ENCODE data around the gene OR6M1. TPM values are rescaled to one million over a fixed set of nuclear protein-coding genes. Genes with fewer than 3 reads are reported as not detected.

Gene OR6M1
- total and polyA plus RNA-seq, 10 donors = not detected

- H3K27ac ChIP-seq = no peak overlapping the region
- no peak for TF ChIP-seq POLR2AphosphoS5 (IDR thresholded peaks at IDR 0.05)
- no peak for TF ChIP-seq POLR2A (IDR thresholded peaks at IDR 0.05)
- TF ChIP-seq CTCF (IDR thresholded peaks at IDR 0.05 in 8 of 11, conservative IDR thresholded peaks at IDR 0.05 in 3 of 11) = no peak
- 67 to 88% (median 76%) methylated on average over 1 of the region's 1 CpG for WGBS, 5 donors
- no peak overlapping the region for H3K4me3 ChIP-seq
- H3K36me3 ChIP-seq = no peaks in the 10 kb centered on the region
- peaks cover 0 to 3% (median 0%) of the 10 kb centered on the region in 8 donors for H3K9me3 ChIP-seq
- DNase-seq = no peak
- intact Hi-C loops (cut with DNase I; ENCODE audit: low total_unique reads) = no loop called here
- no peaks in the 10 kb centered on the region for H3K4me1 ChIP-seq
- peaks cover 0 to 4% (median 0%) of the 10 kb centered on the region in 7 donors for H3K27me3 ChIP-seq (replicated peaks in 1 of 7)
Observed at GRCh38 chr11:123775289-123775688, 30.9 kb downstream of the OR6M1 start.

GRCh38 chr11:123773959-123774358, 32.2 kb downstream of the OR6M1 start:
- no peaks in the 10 kb centered on the region for H3K4me1 ChIP-seq
- H3K36me3 ChIP-seq = no peaks in the 10 kb centered on the region
- 70 to 97% (median 84%) methylated on average over 1 of the region's 1 CpG for WGBS, 5 donors
- H3K4me3 ChIP-seq = no peak overlapping the region
- H3K27me3 ChIP-seq (replicated peaks in 1 of 7) = peaks cover 0 to 4% (median 0%) of the 10 kb centered on the region in 7 donors
- DNase-seq = no peak
- intact Hi-C loops (cut with DNase I; ENCODE audit: low total_unique reads) = no loop called here
- no peak overlapping the region for H3K27ac ChIP-seq
- peaks cover 0 to 3% (median 0%) of the 10 kb centered on the region in 8 donors for H3K9me3 ChIP-seq
- no peak for TF ChIP-seq CTCF (IDR thresholded peaks at IDR 0.05 in 8 of 11, conservative IDR thresholded peaks at IDR 0.05 in 3 of 11)
- TF ChIP-seq POLR2A (IDR thresholded peaks at IDR 0.05) = no peak
- TF ChIP-seq POLR2AphosphoS5 (IDR thresholded peaks at IDR 0.05) = no peak

GRCh38 chr11:123773026-123773425, 33.1 kb downstream of the OR6M1 start:
- WGBS, 5 donors = 78 to 87% (median 80%) methylated on average over 2 of the region's 2 CpGs
- Histone ChIP-seq H3K27ac (no peak overlapping the region), H3K27me3 (replicated peaks in 1 of 7) (no peaks in the 10 kb centered on the region), H3K36me3 (no peaks in the 10 kb centered on the region), H3K9me3 (peaks cover 0 to 3% (median 0%) of the 10 kb centered on the region in 8 donors), H3K4me1 (no peaks in the 10 kb centered on the region), H3K4me3 (no peak overlapping the region)
- DNase-seq = no peak
- TF ChIP-seq POLR2A (IDR thresholded peaks at IDR 0.05) = no peak
- no peak for TF ChIP-seq CTCF (IDR thresholded peaks at IDR 0.05 in 8 of 11, conservative IDR thresholded peaks at IDR 0.05 in 3 of 11)
- TF ChIP-seq POLR2AphosphoS5 (IDR thresholded peaks at IDR 0.05) = no peak
- intact Hi-C loops (cut with DNase I; ENCODE audit: low total_unique reads) = no loop called here

- Histone ChIP-seq H3K27me3 (replicated peaks in 1 of 7) (no peaks in the 10 kb centered on the region), H3K27ac (no peak overlapping the region), H3K9me3 (peaks cover 0 to 3% (median 0%) of the 10 kb centered on the region in 8 donors), H3K4me3 (no peak overlapping the region), H3K4me1 (no peaks in the 10 kb centered on the region), H3K36me3 (no peaks in the 10 kb centered on the region)
- 92 to 99% (median 95%) methylated on average over 3 of the region's 3 CpGs for WGBS, 5 donors
- intact Hi-C loops (cut with DNase I; ENCODE audit: low total_unique reads) = no loop called here
- TF ChIP-seq POLR2A (IDR thresholded peaks at IDR 0.05) = no peak
- TF ChIP-seq POLR2AphosphoS5 (IDR thresholded peaks at IDR 0.05) = no peak
- no peak for TF ChIP-seq CTCF (IDR thresholded peaks at IDR 0.05 in 8 of 11, conservative IDR thresholded peaks at IDR 0.05 in 3 of 11)
- no peak for DNase-seq
Observed at GRCh38 chr11:123771664-123772063, 34.5 kb downstream of the OR6M1 start.
